HEK293 (cell line): ENCODE measurements around the gene CAMKMT.

Experiments
- CTCF ChIA-PET: fragments of 350-600 bp; formaldehyde crosslinking; extraction: SDS; loops from one replicate; lab custom pipeline; 2021; ENCODE audit warnings: antibody characterized with exemption; lab: Yijun Ruan, JAX
- POLR2A ChIA-PET: fragments of 300-600 bp; formaldehyde crosslinking; extraction: SDS; loops from one replicate; lab custom pipeline; 2020; ENCODE audit warnings: antibody characterized with exemption, inconsistent platforms; lab: Yijun Ruan, JAX
- H3K27ac ChIP-seq: fragments of 200-500 bp; sonication (Bioruptor generic); 2 replicates; pipeline ENCODE4 v1.5.1; 2014; ENCODE audit warnings: low read depth, low read length, control low read depth, inconsistent platforms; ENCODE audit errors: extremely low read depth
- H3K36me3 ChIP-seq, 2 experiments: fragments of 200-500 bp in 1 of 2; sonication (Bioruptor generic) in 1 of 2; 1 replicate in 1 of 2; 2 replicates in 1 of 2; pipeline ENCODE4 v1.5.1; 2014 to 2017; ENCODE audit warnings: inconsistent platforms in 2 of 2, low read length in 2 of 2; ENCODE audit not compliant: control insufficient read depth in 2 of 2, insufficient read depth in 1 of 2
- H3K4me1 ChIP-seq: fragments of 200-500 bp; sonication (Bioruptor generic); 2 replicates; pipeline ENCODE4 v1.5.1; 2014; ENCODE audit warnings: mild to moderate bottlenecking, low read length, inconsistent platforms; ENCODE audit not compliant: control insufficient read depth, insufficient read depth
- H3K4me3 ChIP-seq: 2 replicates; pipeline ENCODE4 v1.5.1; 2011; ENCODE audit warnings: low read depth, mild to moderate bottlenecking, control low read depth, low read length, moderate library complexity
- H3K9me3 ChIP-seq: fragments of 200-500 bp; sonication (Bioruptor generic); 2 replicates; pipeline ENCODE4 v1.5.1; 2014; ENCODE audit warnings: low read depth, low read length, inconsistent platforms; ENCODE audit not compliant: control insufficient read depth, insufficient read depth
- FEZF1 ChIP-seq: fragments of 450-650 bp; formaldehyde crosslinking; IDR thresholded peaks from 2 replicates; pipeline ENCODE4 v1.5.1; 2016; ENCODE audit warnings: missing biosample characterization, missing genetic modification characterization
- GLIS1 ChIP-seq: fragments of 450-650 bp; formaldehyde crosslinking; IDR thresholded peaks from 2 replicates; pipeline ENCODE4 v1.5.1; 2016; ENCODE audit warnings: missing biosample characterization, missing genetic modification characterization
- INSM2 ChIP-seq: fragments of 450-650 bp; formaldehyde crosslinking; IDR thresholded peaks from 2 replicates; pipeline ENCODE4 v1.5.1; 2016; ENCODE audit warnings: missing biosample characterization, missing genetic modification characterization
- MEIS1 ChIP-seq: sonication (generic); formaldehyde crosslinking; IDR thresholded peaks from 2 replicates; pipeline ENCODE4 v1.8.1; 2022; ENCODE audit warnings: missing genetic modification reagents, mild to moderate bottlenecking, borderline replicate concordance
- OSR2 ChIP-seq: fragments of 450-650 bp; formaldehyde crosslinking; IDR thresholded peaks from 2 replicates; pipeline ENCODE4 v1.5.1; 2016; ENCODE audit warnings: missing biosample characterization, missing genetic modification characterization
- PRDM1 ChIP-seq: fragments of 450-650 bp; formaldehyde crosslinking; IDR thresholded peaks from 2 replicates; pipeline ENCODE4; 2016; ENCODE audit warnings: missing biosample characterization, missing genetic modification characterization
- PRDM10 ChIP-seq: fragments of 450-650 bp; formaldehyde crosslinking; IDR thresholded peaks from 2 replicates; pipeline ENCODE4 v1.5.1; 2016; ENCODE audit warnings: missing biosample characterization, missing genetic modification characterization
- PRDM2 ChIP-seq: fragments of 450-650 bp; formaldehyde crosslinking; IDR thresholded peaks from 2 replicates; pipeline ENCODE4 v1.5.1; 2016; ENCODE audit warnings: missing biosample characterization, missing genetic modification characterization, borderline replicate concordance
- PRDM6 ChIP-seq: fragments of 450-650 bp; formaldehyde crosslinking; IDR thresholded peaks from 2 replicates; pipeline ENCODE4 v1.5.1; 2017; ENCODE audit warnings: missing biosample characterization, missing genetic modification characterization
- SP2 ChIP-seq: fragments of 450-650 bp; formaldehyde crosslinking; IDR thresholded peaks from 2 replicates; pipeline ENCODE4 v1.5.1; 2016; ENCODE audit warnings: missing biosample characterization, missing genetic modification characterization
- SP7 ChIP-seq: fragments of 450-650 bp; formaldehyde crosslinking; IDR thresholded peaks from 2 replicates; pipeline ENCODE4 v1.5.1; 2016; ENCODE audit warnings: missing biosample characterization, missing genetic modification characterization
- TCF7L2 ChIP-seq: IDR thresholded peaks from 2 replicates; pipeline ENCODE4 v1.6.1; 2011; ENCODE audit warnings: low read depth, mild to moderate bottlenecking, inconsistent platforms, low read length, moderate library complexity, borderline replicate concordance
- WT1 ChIP-seq: fragments of 450-650 bp; formaldehyde crosslinking; IDR thresholded peaks from 2 replicates; pipeline ENCODE4 v1.5.1; 2016; ENCODE audit warnings: missing biosample characterization, missing genetic modification characterization
- ZBTB10 ChIP-seq: fragments of 450-650 bp; formaldehyde crosslinking; IDR thresholded peaks from 2 replicates; pipeline ENCODE4 v1.5.1; 2016; ENCODE audit warnings: missing biosample characterization, missing genetic modification characterization
- ZNF530 ChIP-seq: fragments of 450-650 bp; formaldehyde crosslinking; IDR thresholded peaks from 2 replicates; pipeline ENCODE4 v1.5.1; 2016; ENCODE audit warnings: low read depth, missing biosample characterization, missing genetic modification characterization
- ZNF580 ChIP-seq: fragments of 450-650 bp; formaldehyde crosslinking; IDR thresholded peaks from 2 replicates; pipeline ENCODE4 v1.5.1; 2016; ENCODE audit warnings: missing biosample characterization, missing genetic modification characterization
- ZNF621 ChIP-seq: fragments of 450-650 bp; formaldehyde crosslinking; IDR thresholded peaks from 2 replicates; pipeline ENCODE4 v1.5.1; 2017; ENCODE audit warnings: missing biosample characterization, missing genetic modification characterization
- ZSCAN16 ChIP-seq: fragments of 450-650 bp; formaldehyde crosslinking; IDR thresholded peaks from 2 replicates; pipeline ENCODE4 v1.5.1; 2016; ENCODE audit warnings: missing biosample characterization, missing genetic modification characterization

Gene CAMKMT

GRCh38 chr2:44674473-44675284, 312.9 kb downstream of the CAMKMT start:
- no peak overlapping the region for H3K4me3 ChIP-seq
- POLR2A ChIA-PET = interaction anchor here (0.5 kb wide), 1 partner anchor 289 kb away, joined by 5 read pairs; no protein-coding TSS in a partner anchor
- TF ChIP-seq PRDM6 (tag by site-specific recombination) (peak; percentile 65), ZNF621 (tag by site-specific recombination) (no peak), ZSCAN16 (no peak), MEIS1 (no peak), FEZF1 (tag by site-specific recombination) (peak; percentile 54), PRDM10 (peak; percentile 50), WT1 (peak; percentile 66), OSR2 (tag by site-specific recombination) (peak; percentile 66; the same call in 1 of the 2 replicates), GLIS1 (tag by site-specific recombination) (peak; percentile 81), SP7 (tag by site-specific recombination) (peak; percentile 64), PRDM1 (tag by site-specific recombination) (0 out of 2 replicates have a peak, but pooled peaks have one; percentile 22), ZNF580 (tag by site-specific recombination) (no peak), INSM2 (tag by site-specific recombination) (peak; percentile 34; the same call in 1 of the 2 replicates), TCF7L2 (peak; percentile 51; the same call in 1 of the 2 replicates), ZNF530 (tag by site-specific recombination) (no peak)
- TF ChIP-seq, all 188 proteins: peak for 10
- no peaks in the 10 kb centered on the region for H3K9me3 ChIP-seq
- H3K36me3 ChIP-seq = no peaks in the 10 kb centered on the region
- H3K27ac ChIP-seq = no peak overlapping the region
- peaks cover 11% of the 10 kb centered on the region for H3K4me1 ChIP-seq
- CTCF ChIA-PET = interaction anchor here (0.6 to 0.7 kb wide), 3 partner anchors 27 to 195 kb away, joined by 3 to 4 read pairs (median 3); no protein-coding TSS in a partner anchor

GRCh38 chr2:44676379-44676778, 314.6 kb downstream of the CAMKMT start:
- H3K36me3 ChIP-seq = no peaks in the 10 kb centered on the region
- ChIA-PET CTCF (no interaction called here), POLR2A (no interaction called here)
- peaks cover 17% of the 10 kb centered on the region for H3K4me1 ChIP-seq
- H3K27ac ChIP-seq = no peak overlapping the region
- no peaks in the 10 kb centered on the region for H3K9me3 ChIP-seq
- H3K4me3 ChIP-seq = no peak overlapping the region
- TF ChIP-seq PRDM2 (no peak), SP2 (tag by site-specific recombination) (no peak), ZBTB10 (tag by site-specific recombination) (no peak)
